Fibroblast of the aortic adventitia (primary cell): ENCODE data around the gene ALG8. TPM values are rescaled to one million over a fixed set of nuclear protein-coding genes. Genes with fewer than 3 reads are reported as not detected.

Source experiments
- DNase-seq: peaks from one replicate; pipeline ENCODE4 v3.0.0-alpha.2; 2010; ENCODE audit warnings: low read depth
- H3K4me3 ChIP-seq: 2 replicates; pipeline ENCODE4 v1.5.1; 2011; ENCODE audit warnings: low read depth, mild to moderate bottlenecking, control low read depth, low read length, moderate library complexity
- total RNA-seq: library from RNA; depleted of rRNA; stranded (reverse); fragments of >200 nt; gene quantifications from 2 replicates; pipeline ENCODE4 v1.2.3, GENCODE V29; 2012; ENCODE audit warnings: low replicate concordance
- TF ChIP-seq, protein P1 (sequence below): IDR thresholded peaks from 2 replicates; pipeline ENCODE4 v1.5.1; 2011; ENCODE audit warnings: mild to moderate bottlenecking, low read length, control low read depth, inconsistent platforms; ENCODE audit not compliant: insufficient read depth

ALG8 gene
- total RNA-seq, 1 donor, result 56.6 TPM

DNA sequence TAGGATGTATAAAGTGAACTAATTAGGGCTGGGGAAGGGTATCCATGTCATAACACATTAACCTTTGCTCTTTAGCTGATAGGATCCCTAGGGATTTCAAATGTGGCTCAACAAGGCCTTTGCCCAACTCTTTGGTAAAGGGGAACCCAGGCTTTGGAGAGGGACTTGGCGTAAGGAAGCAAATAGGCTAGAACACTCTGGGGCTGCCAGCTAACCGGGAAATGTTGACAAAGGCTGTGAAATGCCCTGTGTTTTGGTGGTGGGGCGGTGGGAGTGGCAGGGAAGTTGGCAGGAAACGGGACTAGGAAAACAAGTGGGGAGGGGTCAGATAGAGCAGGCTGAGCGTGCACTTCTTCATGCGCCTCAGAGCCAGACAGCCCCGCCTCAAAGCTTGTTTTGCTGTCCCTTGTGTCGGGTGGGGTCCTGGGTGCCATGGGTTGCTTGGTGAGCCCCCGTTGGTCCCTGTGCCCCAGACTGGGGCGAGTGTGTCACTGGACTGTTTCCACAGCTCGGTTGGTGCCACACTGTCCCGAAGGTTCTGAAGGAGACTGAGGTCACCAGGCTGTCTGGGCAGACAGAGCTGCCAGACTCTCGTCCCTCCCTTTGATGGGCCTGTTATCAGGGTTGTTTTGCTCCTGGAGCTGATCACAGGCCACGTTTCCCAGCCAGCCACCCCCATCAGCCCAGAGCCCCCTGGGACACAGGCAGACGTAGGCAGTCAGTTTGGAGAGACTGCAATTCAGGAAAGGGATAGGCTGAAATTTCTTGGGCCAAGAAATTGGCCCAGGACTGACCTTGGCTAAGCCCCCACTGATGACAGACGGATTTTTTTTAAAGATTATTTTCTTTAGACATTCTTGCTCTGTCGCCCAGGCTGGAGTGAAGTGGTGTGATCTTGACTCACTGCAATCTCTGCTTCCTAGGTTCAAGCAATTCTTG lies 29.4 kb upstream of the ALG8 start:
- peak; percentile 99 for DNase-seq
- H3K4me3 ChIP-seq, result no peak overlapping the region
- TF ChIP-seq, protein P1, sequence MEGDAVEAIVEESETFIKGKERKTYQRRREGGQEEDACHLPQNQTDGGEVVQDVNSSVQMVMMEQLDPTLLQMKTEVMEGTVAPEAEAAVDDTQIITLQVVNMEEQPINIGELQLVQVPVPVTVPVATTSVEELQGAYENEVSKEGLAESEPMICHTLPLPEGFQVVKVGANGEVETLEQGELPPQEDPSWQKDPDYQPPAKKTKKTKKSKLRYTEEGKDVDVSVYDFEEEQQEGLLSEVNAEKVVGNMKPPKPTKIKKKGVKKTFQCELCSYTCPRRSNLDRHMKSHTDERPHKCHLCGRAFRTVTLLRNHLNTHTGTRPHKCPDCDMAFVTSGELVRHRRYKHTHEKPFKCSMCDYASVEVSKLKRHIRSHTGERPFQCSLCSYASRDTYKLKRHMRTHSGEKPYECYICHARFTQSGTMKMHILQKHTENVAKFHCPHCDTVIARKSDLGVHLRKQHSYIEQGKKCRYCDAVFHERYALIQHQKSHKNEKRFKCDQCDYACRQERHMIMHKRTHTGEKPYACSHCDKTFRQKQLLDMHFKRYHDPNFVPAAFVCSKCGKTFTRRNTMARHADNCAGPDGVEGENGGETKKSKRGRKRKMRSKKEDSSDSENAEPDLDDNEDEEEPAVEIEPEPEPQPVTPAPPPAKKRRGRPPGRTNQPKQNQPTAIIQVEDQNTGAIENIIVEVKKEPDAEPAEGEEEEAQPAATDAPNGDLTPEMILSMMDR, result no peak

DNA sequence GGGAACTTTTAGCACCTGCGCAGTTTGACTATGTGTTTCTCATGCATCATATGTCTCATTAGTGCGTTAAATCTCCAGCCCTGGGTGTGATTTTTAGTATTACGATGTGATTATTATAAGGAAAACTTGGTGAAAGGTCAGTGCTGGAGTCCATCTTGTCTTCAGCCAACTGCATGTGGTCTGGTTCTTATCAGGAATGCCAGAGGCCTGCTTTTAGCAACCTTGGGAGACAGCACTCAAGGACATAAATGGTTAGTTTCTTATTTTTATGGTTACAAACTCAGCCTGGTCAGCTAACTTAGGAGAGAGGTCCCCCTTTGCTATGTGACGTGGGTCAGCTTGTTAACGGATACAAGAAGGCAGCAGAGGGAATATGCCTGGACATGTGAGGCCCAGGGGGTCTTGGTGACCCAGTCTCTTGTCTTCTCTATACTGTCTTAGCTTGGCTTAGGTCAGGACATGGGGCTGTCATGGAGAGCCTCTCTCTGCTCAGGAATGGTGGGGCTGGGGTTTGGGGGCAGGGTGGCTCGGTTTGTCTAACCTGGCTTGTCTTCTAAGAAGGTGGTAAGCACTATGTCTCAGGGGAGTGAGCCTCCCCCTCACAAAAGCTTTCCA lies 27.5 kb upstream of the ALG8 start:
- no peak overlapping the region for H3K4me3 ChIP-seq
- TF ChIP-seq, protein P1, result no peak
- peak; percentile 40 for DNase-seq

DNA sequence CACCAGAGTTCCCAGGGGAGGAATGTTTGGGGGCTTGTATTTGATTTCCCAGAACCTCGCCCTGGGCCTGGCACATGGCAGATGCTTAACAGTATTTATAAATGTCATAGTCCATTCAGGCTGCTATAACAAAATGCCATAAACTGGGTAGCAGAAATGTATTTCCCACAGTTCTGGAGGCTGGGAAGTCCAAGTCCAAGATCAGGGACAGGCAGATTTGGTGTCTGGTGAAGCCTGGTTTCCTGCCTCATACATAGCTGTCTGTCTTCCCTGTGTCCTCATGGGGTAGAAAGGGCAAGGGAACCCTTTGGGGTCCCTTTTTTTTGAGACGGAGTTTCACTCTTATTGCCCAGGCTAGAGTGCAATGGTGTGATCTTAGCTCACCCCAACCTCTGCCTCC lies 25.0 kb upstream of the ALG8 start:
- TF ChIP-seq, protein P1, result no peak
- no peak overlapping the region for H3K4me3 ChIP-seq

DNA sequence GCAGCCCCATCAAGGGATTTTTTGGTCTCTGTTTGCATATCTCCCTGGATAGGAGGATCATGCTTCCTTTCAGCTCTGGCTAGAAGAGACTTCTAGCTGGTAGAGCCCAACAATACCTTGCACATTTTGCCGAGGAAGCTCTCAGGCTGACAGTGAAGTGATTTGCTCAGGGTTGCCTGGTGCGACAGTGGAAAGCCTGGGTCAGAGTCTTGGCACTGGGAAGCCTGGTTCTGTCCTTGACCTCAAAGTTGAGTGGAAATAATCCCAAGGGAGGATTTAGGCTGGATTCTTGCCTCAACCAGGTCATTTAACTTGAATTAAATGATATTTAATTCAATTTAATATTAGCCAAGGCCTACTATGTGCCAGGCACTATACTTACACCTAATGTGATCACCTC lies 24.4 kb upstream of the ALG8 start:
- TF ChIP-seq, protein P1, result no peak
- H3K4me3 ChIP-seq, result no peak overlapping the region
- DNase-seq, result no peak

More for the DNA sequence above, 25.0 kb upstream of the ALG8 start:
- DNase-seq, result no peak

DNA sequence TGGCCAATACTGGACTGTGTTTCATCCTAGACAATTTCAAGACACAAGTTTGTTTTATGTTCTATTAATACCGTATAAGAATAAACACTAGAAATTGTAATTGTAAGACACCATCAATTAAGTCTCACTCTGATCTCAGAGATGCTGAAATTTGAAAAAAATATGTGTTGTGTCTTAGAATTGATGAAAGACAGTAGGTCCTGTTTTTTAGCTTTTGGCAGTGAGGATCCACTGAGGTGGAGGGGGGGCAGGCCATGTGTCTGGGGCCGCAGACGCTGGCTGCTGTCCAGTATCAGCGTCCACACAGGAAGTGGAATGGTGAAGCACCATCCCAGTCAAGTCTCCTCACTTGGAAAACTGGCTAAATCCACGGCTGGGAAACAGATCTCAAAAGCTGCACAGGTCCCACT lies 22.5 kb upstream of the ALG8 start:
- no peak overlapping the region for H3K4me3 ChIP-seq
- peak; percentile 59 for DNase-seq
- TF ChIP-seq, protein P1, result no peak

DNA sequence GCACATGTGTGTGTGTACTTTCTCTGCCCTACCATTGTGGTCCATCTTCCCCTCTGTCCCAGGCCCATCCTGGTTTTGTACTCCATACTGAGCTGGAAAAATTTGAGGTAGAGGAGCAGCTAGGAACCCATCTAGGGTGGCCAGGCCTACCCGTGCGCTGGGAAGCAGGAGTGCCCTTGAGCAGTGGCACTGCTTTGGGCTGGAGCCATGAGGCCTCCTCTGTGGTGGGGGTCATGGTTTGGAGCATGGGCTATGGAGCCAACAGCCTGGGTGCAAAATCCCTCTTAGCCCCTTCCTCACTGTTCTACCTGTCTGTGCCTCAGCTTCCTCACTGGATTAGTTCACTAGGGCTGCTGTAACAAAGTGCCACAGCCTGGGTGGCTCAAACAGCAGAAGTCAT lies 21.9 kb upstream of the ALG8 start:
- TF ChIP-seq, protein P1, result no peak
- no peak overlapping the region for H3K4me3 ChIP-seq
- no peak for DNase-seq
